Stimulated activated memory B cell treated with anti-CD40 and anti-IgM and Interleukin-4, amounts not matched to agents 10 μg/mL and 1 μg/mL and 100 μg/mL, for 72 hours (primary cell): ENCODE data around the gene HYOU1.
A peak's percentile ranks its signal among the peaks of the same experiment; 100 is the strongest.
"Not testable (repeated sequence)": the region's sequence is repeated elsewhere in the genome, so short reads cannot be mapped to it uniquely, and the experiment has no call there.

Experiments used
- ATAC-seq: fragments of 150-1000 bp; cut with Tn5 transposase; 2 replicates; pipeline ENCODE4 v1.10.0; 2021
- H3K27ac Mint-ChIP-seq: one replicate; pipeline ENCODE4 v1.8.0; 2022; ENCODE audit warnings: mild to moderate bottlenecking, mixed read lengths
- H3K27me3 Mint-ChIP-seq: one replicate; pipeline ENCODE4 v1.8.0; 2022; ENCODE audit warnings: mixed read lengths
- H3K36me3 Mint-ChIP-seq: one replicate; pipeline ENCODE4 v1.8.0; 2022; ENCODE audit warnings: mixed read lengths
- H3K4me1 Mint-ChIP-seq: one replicate; pipeline ENCODE4 v1.8.0; 2022; ENCODE audit warnings: mixed read lengths
- H3K4me3 Mint-ChIP-seq: one replicate; pipeline ENCODE4 v1.8.0; 2022; ENCODE audit warnings: mild to moderate bottlenecking, moderate library complexity, mixed read lengths
- H3K9me3 Mint-ChIP-seq: one replicate; pipeline ENCODE4 v1.8.0; 2022; ENCODE audit warnings: mixed read lengths

HYOU1 gene, protein sequence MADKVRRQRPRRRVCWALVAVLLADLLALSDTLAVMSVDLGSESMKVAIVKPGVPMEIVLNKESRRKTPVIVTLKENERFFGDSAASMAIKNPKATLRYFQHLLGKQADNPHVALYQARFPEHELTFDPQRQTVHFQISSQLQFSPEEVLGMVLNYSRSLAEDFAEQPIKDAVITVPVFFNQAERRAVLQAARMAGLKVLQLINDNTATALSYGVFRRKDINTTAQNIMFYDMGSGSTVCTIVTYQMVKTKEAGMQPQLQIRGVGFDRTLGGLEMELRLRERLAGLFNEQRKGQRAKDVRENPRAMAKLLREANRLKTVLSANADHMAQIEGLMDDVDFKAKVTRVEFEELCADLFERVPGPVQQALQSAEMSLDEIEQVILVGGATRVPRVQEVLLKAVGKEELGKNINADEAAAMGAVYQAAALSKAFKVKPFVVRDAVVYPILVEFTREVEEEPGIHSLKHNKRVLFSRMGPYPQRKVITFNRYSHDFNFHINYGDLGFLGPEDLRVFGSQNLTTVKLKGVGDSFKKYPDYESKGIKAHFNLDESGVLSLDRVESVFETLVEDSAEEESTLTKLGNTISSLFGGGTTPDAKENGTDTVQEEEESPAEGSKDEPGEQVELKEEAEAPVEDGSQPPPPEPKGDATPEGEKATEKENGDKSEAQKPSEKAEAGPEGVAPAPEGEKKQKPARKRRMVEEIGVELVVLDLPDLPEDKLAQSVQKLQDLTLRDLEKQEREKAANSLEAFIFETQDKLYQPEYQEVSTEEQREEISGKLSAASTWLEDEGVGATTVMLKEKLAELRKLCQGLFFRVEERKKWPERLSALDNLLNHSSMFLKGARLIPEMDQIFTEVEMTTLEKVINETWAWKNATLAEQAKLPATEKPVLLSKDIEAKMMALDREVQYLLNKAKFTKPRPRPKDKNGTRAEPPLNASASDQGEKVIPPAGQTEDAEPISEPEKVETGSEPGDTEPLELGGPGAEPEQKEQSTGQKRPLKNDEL

DNA sequence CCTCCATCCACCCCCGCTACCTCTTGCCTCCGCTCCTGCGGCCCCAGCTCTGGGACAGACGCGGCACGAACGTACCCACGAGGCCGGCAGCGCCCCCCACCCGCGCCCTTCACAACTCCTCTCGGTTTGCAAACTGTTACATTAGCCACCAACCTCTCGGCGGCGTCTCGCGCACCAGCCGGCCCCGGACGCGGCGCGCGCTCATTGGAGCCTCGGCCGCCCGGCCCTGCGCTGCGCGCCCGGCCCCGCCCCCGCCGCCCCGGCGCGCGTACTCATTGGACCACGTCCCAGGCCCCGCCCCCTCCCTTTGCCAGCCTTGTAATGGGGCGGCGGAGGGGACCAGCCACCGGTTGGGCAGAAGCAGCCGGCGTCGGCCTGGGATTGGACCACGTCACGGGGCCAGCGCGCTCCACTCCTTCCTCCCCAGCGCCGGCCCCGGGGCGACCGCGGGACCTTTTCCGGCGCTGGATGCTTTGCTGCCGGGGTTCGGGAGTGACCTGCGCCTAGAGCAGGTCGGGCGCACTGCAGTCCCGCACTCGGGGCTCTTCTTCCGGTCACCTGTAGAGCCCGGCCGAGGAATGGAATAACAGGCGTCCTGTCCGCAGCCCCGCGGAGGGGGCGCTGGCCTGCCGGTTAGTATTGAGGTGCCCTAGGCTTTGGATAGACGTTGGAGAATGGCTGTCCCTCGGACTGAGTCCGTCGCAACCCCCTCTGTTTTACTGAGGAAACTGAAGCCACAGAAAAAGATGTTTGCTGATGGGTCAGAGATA, at the start of gene HYOU1:
Gene HYOU1 (minus strand): TSS at position 206 of the 770 bp plus-strand sequence. CDS start 1,045 bp downstream, outside the sequence.
- H3K27me3 Mint-ChIP-seq = no peaks in the 10 kb centered on the region
- H3K4me3 Mint-ChIP-seq = peak within 1 kb of the TSS; percentile 91
- ATAC-seq = peak; percentile 97
- H3K9me3 Mint-ChIP-seq = no peaks in the 10 kb centered on the region
- H3K36me3 Mint-ChIP-seq = peaks cover 37% of the 10 kb centered on the region
- H3K27ac Mint-ChIP-seq = peak within 1 kb of the TSS; percentile 95
- peaks cover 51% of the 10 kb centered on the region for H3K4me1 Mint-ChIP-seq

DNA sequence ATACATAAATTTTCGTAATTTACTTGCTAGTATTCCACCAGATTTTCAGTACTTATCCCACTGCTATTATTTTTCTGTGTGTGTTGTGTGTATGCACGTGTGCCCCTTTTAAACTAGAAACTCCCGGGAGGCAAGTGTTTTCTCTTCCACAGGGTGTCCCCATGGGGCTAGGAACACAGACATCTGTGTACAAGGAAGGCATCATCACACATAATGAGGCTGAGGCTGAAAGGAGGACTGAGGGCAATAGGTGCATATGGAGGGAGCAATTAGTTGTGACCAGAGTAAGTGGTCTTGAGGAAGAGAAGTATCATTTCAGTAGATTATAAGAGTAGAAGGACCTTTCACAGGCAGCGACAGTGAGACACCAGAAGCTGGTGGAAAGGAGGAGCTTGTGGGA, 46.8 kb upstream of the HYOU1 start:
- Mint-ChIP-seq H3K4me3 (no peak overlapping the region), H3K9me3 (no peaks in the 10 kb centered on the region), H3K36me3 (peaks cover 10% of the 10 kb centered on the region), H3K4me1 (peaks cover 44% of the 10 kb centered on the region), H3K27me3 (no peaks in the 10 kb centered on the region), H3K27ac (no peak overlapping the region)
- ATAC-seq = no peak

DNA sequence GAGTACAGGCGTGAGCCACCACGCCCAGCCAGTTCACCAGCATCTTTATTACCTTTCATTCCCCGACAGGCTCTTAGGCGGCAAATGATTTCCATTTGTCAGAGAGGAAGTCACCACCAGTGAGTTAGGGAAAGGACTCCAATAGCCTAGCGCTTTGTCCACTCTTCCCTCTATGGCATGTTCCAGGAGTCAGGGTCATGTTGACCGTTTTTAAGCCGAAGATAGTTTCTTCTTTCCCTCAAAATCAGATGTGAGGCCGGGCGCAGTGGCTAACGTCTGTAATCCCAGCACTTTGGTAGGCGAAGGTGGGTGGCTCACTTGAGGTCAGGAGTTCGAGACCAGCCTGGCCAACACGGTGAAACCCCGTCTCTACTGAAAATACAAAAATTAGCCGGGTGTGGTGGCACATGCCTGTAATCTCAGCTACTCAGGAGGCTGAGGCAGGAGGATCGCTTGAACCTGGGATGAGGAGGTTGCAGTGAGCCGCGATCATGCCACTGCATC, 46.2 kb upstream of the HYOU1 start:
- not testable (repeated sequence) for H3K9me3 Mint-ChIP-seq, ATAC-seq, H3K27me3 Mint-ChIP-seq
- H3K27ac Mint-ChIP-seq = peak overlapping the region; percentile 93
- H3K4me1 Mint-ChIP-seq = peaks cover 42% of the 10 kb centered on the region
- peak overlapping the region; percentile 56 for H3K4me3 Mint-ChIP-seq
- peaks cover 16% of the 10 kb centered on the region for H3K36me3 Mint-ChIP-seq

DNA sequence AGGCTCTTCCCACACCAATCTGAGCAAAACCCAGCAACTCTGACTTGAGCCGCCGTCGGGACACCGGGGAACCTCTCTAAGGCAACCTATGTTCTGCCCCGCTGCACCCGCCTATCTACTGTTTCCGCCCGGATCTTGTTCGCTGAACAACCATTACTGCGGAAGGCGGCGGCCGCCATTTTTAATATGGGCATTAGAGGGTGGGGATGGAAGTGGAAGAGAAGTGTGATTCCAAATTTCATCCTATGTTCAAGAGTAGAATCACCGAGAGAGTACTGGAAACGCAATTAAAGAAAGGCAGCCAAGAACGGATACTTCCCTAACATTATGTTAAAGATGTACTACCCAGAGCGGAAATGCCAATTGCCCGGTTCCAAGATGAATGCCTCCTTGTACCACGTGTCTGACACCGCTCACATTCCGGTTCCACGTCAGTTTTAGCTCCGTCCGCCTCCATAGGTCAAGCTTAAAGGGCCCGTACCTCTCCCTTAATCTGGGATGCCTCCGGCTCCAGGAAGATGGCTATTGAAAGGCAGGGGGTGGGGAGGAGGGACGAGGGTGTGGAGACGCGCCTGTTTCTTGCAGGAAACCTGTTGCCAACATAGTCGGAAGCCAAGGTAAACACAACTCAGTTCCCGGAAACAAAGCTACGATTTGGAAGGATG, 44.9 kb upstream of the HYOU1 start, which contains the start of gene DPAGT1:
Gene DPAGT1 (minus strand): TSS at position 95 of the 665 bp plus-strand sequence. CDS start 198 bp downstream, outside the sequence.
- H3K27ac Mint-ChIP-seq = peak within 1 kb of the TSS; percentile 93
- H3K4me1 Mint-ChIP-seq = peaks cover 45% of the 10 kb centered on the region
- H3K27me3 Mint-ChIP-seq = no peaks in the 10 kb centered on the region
- H3K9me3 Mint-ChIP-seq = no peaks in the 10 kb centered on the region
- peak; percentile 94 for ATAC-seq
- H3K4me3 Mint-ChIP-seq = peak within 1 kb of the TSS; percentile 90
- H3K36me3 Mint-ChIP-seq = peaks cover 26% of the 10 kb centered on the region

DNA sequence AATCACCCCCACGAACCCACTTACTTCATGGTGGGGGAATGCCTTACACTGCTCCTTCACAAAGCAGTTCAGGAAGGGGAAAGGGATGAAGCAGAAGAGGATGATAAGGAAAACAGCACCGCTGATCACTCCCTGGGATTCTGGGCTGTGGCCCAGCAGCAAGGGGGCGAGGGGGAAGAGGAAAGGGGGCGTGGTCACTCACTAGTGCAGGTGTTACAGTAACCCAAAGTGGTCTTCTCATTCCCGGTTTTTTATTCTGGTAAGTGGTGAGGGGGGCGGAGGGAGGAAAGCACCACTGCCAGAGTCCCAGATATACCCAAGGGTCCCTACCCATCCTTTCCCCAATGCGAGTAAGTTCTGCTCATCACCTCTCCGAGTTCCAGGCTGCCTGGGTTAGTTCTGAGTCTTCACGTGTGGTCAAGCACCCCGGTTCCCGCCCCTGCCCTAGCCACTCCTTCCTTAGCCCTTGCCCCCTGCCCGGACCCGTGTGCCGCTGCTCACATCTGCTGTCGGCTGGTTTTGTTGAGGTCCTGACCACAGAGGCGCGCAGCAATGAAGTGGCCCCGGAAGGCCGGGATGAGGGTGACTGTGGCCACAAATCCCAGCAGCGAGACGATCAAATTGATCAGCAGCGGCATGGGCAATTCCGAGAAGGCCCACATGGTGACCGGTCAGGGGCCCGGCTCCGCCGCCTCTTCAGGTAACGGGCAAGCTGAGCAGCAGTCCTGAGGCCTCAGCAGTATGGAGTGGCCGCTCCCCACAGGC, 44.2 kb upstream of the HYOU1 start:
- peak; percentile 22 for ATAC-seq
- H3K4me1 Mint-ChIP-seq = peaks cover 38% of the 10 kb centered on the region
- no peaks in the 10 kb centered on the region for H3K9me3 Mint-ChIP-seq
- H3K27me3 Mint-ChIP-seq = no peaks in the 10 kb centered on the region
- peaks cover 31% of the 10 kb centered on the region for H3K36me3 Mint-ChIP-seq
- H3K27ac Mint-ChIP-seq = peak overlapping the region; percentile 93
- H3K4me3 Mint-ChIP-seq = peak overlapping the region; percentile 90

DNA sequence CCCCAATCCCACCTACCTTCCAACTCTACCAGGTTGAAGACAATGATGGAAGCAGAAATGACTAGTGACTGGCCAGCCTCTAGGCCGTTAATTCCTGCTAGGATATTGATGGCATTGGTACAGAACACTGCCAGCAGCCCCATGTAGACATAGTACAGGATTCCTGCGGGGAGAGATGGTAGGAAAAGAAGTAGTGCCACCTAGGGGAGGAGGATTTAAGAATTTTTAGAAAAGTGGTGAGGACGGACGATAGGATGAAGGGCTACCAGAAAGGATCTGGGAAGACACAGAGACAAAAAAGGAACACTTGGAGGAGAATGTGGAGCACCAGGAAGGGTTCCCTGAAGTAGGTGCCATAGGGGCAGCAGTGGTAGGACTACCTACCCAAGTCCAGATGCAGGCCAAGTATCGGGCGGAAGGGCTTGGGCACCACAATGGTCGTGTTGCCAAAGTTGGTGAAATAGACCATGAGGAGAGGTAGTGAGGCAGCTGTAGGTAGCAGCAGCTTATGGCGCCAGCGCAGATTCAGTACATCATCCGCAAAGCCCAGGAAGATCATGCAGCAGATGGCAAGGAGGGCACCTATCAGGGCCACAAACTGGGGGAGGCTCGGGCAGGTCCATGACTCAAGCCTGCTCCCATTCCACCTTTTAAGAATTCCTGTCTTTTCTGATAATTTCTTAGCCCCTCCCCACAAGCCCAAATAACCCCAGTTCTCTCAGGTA, 43.4 kb upstream of the HYOU1 start:
- Mint-ChIP-seq H3K4me1 (peaks cover 41% of the 10 kb centered on the region), H3K27ac (peak overlapping the region; percentile 93), H3K4me3 (peak overlapping the region; percentile 90), H3K36me3 (peaks cover 31% of the 10 kb centered on the region), H3K9me3 (no peaks in the 10 kb centered on the region), H3K27me3 (no peaks in the 10 kb centered on the region)
- no peak for ATAC-seq

DNA sequence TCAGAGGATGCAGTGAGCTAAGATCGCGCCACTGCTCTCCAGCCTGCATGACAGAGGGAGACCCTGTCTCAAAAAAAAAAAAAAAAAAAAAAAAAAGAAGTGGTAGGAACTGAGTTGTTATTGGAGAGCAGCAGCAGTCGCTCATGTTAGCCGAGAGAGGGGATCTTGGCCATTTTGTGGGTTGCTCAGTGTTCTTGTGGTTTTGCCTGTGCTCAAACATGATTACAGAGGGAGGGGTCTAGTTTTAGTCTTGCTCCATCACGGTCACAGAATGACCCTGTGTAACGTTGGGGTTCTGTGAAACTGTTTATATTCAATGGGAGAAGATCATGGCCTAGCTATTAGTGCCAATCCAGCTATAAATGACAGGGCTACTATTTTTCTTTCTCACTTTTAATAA, 42.7 kb upstream of the HYOU1 start:
- Mint-ChIP-seq H3K27ac (no peak overlapping the region), H3K9me3 (no peaks in the 10 kb centered on the region), H3K4me1 (peaks cover 46% of the 10 kb centered on the region), H3K4me3 (no peak overlapping the region), H3K27me3 (no peaks in the 10 kb centered on the region), H3K36me3 (peaks cover 31% of the 10 kb centered on the region)
- ATAC-seq = no peak

DNA sequence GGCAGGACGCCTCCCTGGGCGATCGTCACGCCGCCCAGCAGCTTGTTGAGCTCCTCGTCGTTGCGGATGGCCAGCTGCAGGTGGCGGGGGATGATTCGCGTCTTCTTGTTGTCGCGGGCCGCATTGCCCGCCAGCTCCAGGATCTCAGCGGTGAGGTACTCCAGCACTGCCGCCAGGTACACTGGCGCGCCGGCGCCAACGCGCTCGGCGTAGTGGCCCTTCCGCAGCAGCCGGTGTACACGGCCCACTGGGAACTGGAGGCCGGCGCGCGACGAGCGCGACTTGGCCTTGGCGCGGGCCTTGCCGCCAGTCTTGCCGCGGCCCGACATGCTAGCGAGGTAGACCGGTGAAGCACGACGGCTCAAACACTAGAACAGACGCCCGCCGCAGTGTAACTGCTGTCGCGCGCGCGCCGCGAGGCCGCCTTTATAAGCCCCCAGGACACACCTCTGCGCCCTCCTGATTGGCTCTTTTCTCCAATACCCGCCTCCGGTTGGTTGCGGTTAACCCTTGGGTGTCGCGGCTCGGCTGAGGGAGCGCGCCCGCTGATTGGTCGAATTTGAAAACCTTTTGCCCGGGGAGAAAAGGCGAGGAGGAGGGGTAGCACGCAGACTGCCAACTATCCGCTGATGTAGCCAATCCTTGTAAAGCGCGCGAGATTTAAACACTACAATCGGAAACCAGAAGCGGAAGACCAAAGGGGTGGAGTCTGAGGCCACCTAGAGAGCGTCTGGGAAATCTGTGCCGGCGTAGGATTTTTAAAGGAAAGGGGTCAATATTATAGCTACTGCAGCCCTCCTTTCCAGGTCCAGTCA, 38.3 kb upstream of the HYOU1 start:
- ATAC-seq = peak; percentile 98
- peak overlapping the region; percentile 98 for H3K27ac Mint-ChIP-seq
- H3K36me3 Mint-ChIP-seq = peaks cover 48% of the 10 kb centered on the region
- H3K9me3 Mint-ChIP-seq = no peaks in the 10 kb centered on the region
- no peaks in the 10 kb centered on the region for H3K27me3 Mint-ChIP-seq
- peak overlapping the region; percentile 95 for H3K4me3 Mint-ChIP-seq
- peaks cover 54% of the 10 kb centered on the region for H3K4me1 Mint-ChIP-seq

DNA sequence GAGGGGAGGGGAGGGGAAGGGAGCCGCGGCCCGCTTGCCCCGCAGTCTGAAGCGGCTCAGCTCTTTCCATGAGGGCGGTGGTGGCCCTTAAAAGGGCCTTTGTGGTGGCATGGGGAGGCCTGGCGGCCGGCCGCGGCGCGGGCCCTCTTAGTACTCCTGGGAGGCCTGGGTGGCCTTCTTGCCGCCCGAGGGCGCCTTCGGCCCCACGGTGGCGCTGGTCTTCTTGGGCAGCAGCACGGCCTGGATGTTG, 37.7 kb upstream of the HYOU1 start:
- Mint-ChIP-seq H3K27me3 (no peaks in the 10 kb centered on the region), H3K4me3 (peak overlapping the region; percentile 95), H3K4me1 (peaks cover 54% of the 10 kb centered on the region), H3K36me3 (peaks cover 50% of the 10 kb centered on the region), H3K27ac (peak overlapping the region; percentile 98), H3K9me3 (no peaks in the 10 kb centered on the region)
- peak; percentile 75 for ATAC-seq

DNA sequence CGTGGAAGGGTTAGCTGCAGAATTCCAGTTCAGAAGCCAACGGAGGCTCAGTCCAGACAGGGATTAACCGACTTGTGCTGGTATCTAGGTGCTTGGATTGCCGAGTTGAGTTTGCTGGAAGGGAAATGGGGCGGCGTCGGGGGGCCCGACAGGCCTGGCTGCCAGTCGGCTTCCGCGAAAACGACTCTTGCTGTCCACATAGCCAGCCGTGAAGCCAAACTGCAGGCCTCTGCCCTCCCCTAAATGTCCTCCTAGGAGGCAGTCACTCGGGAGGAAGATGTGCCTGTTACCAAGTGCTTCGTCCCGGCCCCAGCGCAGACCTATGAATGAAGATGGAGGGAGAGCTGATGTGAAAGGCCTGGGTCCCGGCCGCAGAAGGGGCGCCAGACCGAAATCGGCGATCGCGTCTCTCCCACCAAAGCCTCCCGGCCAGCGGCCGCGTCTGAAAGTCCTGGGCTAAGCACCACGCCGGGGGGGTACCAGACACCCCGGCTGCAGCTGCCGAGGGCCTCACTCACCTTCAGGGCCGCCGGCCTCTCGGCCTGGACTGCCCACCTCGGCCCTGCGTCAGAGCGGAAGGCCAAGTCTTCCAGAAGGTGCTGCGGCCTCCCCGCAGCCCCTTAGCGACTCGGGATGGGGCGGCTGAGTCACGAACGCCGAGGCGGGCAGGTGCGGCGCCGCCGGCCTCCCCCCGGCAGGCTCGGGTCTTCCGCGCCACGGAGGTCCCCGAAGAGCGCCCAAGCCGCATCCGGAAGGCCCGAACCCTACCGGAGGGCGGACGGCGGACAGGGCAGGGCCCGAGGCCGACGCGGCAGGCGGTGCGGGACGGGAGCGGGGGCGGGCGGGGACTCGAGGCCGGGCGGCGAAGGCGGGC, 37.2 kb upstream of the HYOU1 start:
- H3K27me3 Mint-ChIP-seq = no peaks in the 10 kb centered on the region
- ATAC-seq = peak; percentile 32
- peaks cover 52% of the 10 kb centered on the region for H3K36me3 Mint-ChIP-seq
- peaks cover 53% of the 10 kb centered on the region for H3K4me1 Mint-ChIP-seq
- H3K9me3 Mint-ChIP-seq = no peaks in the 10 kb centered on the region
- peak overlapping the region; percentile 98 for H3K27ac Mint-ChIP-seq
- H3K4me3 Mint-ChIP-seq = peak overlapping the region; percentile 95

DNA sequence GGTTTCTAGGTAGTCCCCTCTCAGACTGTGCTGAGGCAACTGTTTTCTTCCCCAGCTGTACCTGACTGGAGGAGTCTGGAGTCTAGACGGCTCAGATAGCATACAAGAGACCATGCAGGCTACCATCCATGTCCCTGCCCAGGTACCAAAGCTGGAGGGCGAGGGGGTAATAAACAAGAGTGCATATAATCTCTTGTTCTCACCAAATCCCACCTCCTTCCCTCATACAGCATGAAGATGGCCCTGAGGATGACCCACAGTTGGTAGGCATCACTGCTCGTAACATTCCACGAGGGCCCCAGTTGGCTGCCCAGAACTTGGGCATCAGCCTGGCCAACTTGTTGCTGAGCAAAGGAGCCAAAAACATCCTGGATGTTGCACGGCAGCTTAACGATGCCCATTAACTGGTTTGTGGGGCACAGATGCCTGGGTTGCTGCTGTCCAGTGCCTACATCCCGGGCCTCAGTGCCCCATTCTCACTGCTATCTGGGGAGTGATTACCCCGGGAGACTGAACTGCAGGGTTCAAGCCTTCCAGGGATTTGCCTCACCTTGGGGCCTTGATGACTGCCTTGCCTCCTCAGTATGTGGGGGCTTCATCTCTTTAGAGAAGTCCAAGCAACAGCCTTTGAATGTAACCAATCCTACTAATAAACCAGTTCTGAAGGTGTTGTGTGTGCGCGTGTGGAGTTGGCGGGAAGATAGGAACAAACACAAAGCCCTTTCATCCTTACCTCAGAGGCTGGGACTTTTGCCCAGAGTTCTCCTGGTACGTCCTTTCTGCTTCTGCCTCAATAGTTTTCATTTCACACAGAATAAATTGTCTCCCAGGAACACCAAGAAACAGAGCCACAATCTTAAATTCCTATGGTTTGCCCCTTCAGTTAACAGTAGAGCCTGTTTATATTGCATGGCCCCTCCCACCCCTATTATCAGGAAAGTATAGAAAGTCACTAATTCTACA, 36.2 kb upstream of the HYOU1 start:
- peaks cover 42% of the 10 kb centered on the region for H3K36me3 Mint-ChIP-seq
- H3K9me3 Mint-ChIP-seq = no peaks in the 10 kb centered on the region
- no peak for ATAC-seq
- no peaks in the 10 kb centered on the region for H3K27me3 Mint-ChIP-seq
- peak overlapping the region; percentile 98 for H3K27ac Mint-ChIP-seq
- peaks cover 47% of the 10 kb centered on the region for H3K4me1 Mint-ChIP-seq
- H3K4me3 Mint-ChIP-seq = peak overlapping the region; percentile 95
